Heart left ventricle (tissue), 16 donors: Measurements from ENCODE around the gene CEP250. TPM values are rescaled to one million over a fixed set of nuclear protein-coding genes. Genes with fewer than 3 reads are reported as not detected.
A peak's percentile ranks its signal among the peaks of the same experiment; 100 is the strongest.
"Not testable (repeated sequence)": the region's sequence is repeated elsewhere in the genome, so short reads cannot be mapped to it uniquely, and the experiment has no call there.

Source experiments
- ATAC-seq, 4 donors: fragments of 200-7000 bp; cut with Tn5 transposase; one replicate each; pipeline ENCODE4 v1.9.1; 2020 to 2022; ENCODE audit warnings: moderate library complexity in 4 of 4, mild to moderate bottlenecking in 3 of 4, moderate number of reproducible peaks in 1 of 4
- DNase-seq, 5 donors: peaks; one replicate each; pipeline ENCODE4 v3.0.0-alpha.2; 2020
- H3K27ac ChIP-seq, 12 donors: fragments of 200-600 bp; sonication (generic) in 4 of 12; one replicate each; pipeline versions ENCODE4 v1.5.0 to v1.8.0; 2016 to 2022; ENCODE audit warnings: mild to moderate bottlenecking in 2 of 12
- H3K27me3 ChIP-seq, 9 donors: fragments of 200-600 bp; sonication (generic) in 2 of 9; one replicate each; pipeline versions ENCODE4 v1.5.1 to v1.8.0; 2016 to 2022; ENCODE audit warnings: mild to moderate bottlenecking in 3 of 9
- H3K36me3 ChIP-seq, 9 donors: fragments of 200-600 bp; sonication (generic) in 2 of 9; one replicate each; pipeline versions ENCODE4 v1.5.0 to v1.8.0; 2018 to 2022; ENCODE audit warnings: mild to moderate bottlenecking in 2 of 9
- H3K4me1 ChIP-seq, 12 donors: fragments of 200-600 bp; sonication (generic) in 4 of 12; one replicate each; pipeline versions ENCODE4 v1.5.0 to v1.8.0; 2016 to 2022; ENCODE audit warnings: mild to moderate bottlenecking in 3 of 12
- H3K4me3 ChIP-seq, 12 donors: fragments of 200-600 bp; sonication (generic) in 4 of 12; one replicate each; pipeline versions ENCODE4 v1.5.0 to v1.8.0; 2017 to 2022; ENCODE audit warnings: mild to moderate bottlenecking in 9 of 12, moderate library complexity in 4 of 12
- H3K9me3 ChIP-seq, 12 donors: fragments of 200-600 bp; sonication (generic) in 4 of 12; one replicate each; pipeline versions ENCODE4 v1.5.0 to v1.8.0; 2016 to 2022; ENCODE audit warnings: mild to moderate bottlenecking in 1 of 12
- POLR2A ChIP-seq, 2 donors: fragments of 450-650 bp; IDR thresholded peaks; one replicate each; pipeline ENCODE4 v1.6.1; 2017; ENCODE audit warnings: antibody characterized with exemption in 2 of 2, mild to moderate bottlenecking in 2 of 2, moderate library complexity in 2 of 2
- WGBS, 4 donors: extraction: QIAGEN DNeasy Blood & Tissue Kit in 2 of 4; methylation state at CpG; one replicate each; pipeline versions ENCODE4 v1.1.5 to v1.1.7; 2013 to 2018; 5-methylcytosine and 5-hydroxymethylcytosine counted together
- intact Hi-C, 10 donors: fragments of 100-400 bp; cut with DNase I; formaldehyde crosslinking; loops; one replicate each; pipeline versions ENCODE4 v1.11.1 to v1.14.2; 2022
- polyA plus RNA-seq, 2 donors: library from polyadenylated mRNA; stranded (reverse); fragments of 200-250 nt; gene quantifications; one replicate each; pipeline ENCODE4 v1.2.3, GENCODE V29; 2013
- total RNA-seq, 9 donors: library from RNA; depleted of rRNA in 2 of 9; stranded (reverse); fragments of >200 nt in 2 of 9; fragmentation: NEBNext Ultra II Directional in 3 of 9; extraction: Animal tissue kit (Norgen Biotek cat#: 25700) in 3 of 9; gene quantifications; one replicate each; pipeline versions ENCODE4 v1.1.0 to v1.2.4, GENCODE V29; 2016 to 2023
- TF ChIP-seq, protein P1 (sequence below), 12 donors: fragments of 200-600 bp; sonication (generic) in 4 of 12; IDR thresholded peaks; one replicate each; pipeline versions ENCODE4 v1.5.0 to v1.8.0; 2018 to 2022; ENCODE audit warnings: antibody characterized with exemption in 12 of 12, mild to moderate bottlenecking in 5 of 12
- donor health status: ischemic (EF 13 %, LVEDD 7.1; RV severe dilation, severe dysfunction).
- donor health status: healthy with polysubstance abuse.
- donor health status: DM: no; HTN: yes; CAD: no.
- donor health status: DM: no; HTN: no; CAD: no.
- donor health status: ischemic (EF 25% LVEDD 6.9; RV normal size, moderate dysfunction).
- donor health status: ischemic (EF 25% LVEDD 5.7; RV mildly dilated, moderate dysfunction).
- donor health status: healthy.
- donor health status: DM: yes; HTN: yes; CAD: no.
- donor health status: ischemic (EF 35%, LVEDD 5.7; RV mildly dilated, moderate dysfunction).
- donor health status: nonischemic (EF 11% LVEDD 7.7; RV severe dilation, severe dysfunction).
- donor health status: DM: yes; HTN: yes; CAD: no.
- donor health status: PGD.
- donor health status: ischemic (EF 29% LVEDD 5.4; RV normal size, mild dysfunction).
- donor health status: nonischemic (EF 23%, LVEDD 6.1; RV moderate dilation, normal function).

Gene CEP250
- total and polyA plus RNA-seq, 11 donors: 11.4 to 21.4 (median 14.9) TPM

DNA sequence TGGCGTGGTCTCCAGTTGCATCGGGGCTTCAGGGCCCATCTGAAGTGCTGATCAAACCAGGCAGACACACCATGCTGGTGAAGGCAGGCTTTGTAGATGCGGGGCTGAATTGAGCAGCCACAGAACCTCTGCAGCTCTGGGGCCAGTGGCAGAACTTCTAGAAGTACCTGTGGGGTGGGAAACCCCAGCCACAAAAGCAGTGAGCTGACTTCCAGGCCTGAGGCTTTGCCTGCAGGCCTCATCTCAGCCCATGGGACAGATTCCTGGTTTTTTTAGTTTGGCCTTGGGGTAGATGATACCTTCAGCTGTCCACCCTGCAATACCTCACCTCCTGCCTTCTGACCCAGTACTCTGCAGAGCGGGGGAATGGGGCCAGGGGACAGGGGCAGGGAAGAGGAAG is 59.9 kb downstream of the CEP250 start:
- Histone ChIP-seq H3K9me3 (no peaks in the 10 kb centered on the region), H3K4me3 (no peak overlapping the region), H3K27me3 (no peaks in the 10 kb centered on the region), H3K36me3 (peaks cover 0 to 37% (median 14%) of the 10 kb centered on the region in 9 donors), H3K27ac (no peak overlapping the region), H3K4me1 (peaks cover 0 to 12% (median 0%) of the 10 kb centered on the region in 12 donors)
- TF ChIP-seq POLR2A (IDR thresholded peaks at IDR 0.05): no peak
- TF ChIP-seq, protein P1, sequence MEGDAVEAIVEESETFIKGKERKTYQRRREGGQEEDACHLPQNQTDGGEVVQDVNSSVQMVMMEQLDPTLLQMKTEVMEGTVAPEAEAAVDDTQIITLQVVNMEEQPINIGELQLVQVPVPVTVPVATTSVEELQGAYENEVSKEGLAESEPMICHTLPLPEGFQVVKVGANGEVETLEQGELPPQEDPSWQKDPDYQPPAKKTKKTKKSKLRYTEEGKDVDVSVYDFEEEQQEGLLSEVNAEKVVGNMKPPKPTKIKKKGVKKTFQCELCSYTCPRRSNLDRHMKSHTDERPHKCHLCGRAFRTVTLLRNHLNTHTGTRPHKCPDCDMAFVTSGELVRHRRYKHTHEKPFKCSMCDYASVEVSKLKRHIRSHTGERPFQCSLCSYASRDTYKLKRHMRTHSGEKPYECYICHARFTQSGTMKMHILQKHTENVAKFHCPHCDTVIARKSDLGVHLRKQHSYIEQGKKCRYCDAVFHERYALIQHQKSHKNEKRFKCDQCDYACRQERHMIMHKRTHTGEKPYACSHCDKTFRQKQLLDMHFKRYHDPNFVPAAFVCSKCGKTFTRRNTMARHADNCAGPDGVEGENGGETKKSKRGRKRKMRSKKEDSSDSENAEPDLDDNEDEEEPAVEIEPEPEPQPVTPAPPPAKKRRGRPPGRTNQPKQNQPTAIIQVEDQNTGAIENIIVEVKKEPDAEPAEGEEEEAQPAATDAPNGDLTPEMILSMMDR (IDR thresholded peaks at IDR 0.05): no peak
- DNase-seq (no peak), ATAC-seq (no peak)
- intact Hi-C loops: loop anchor here in 2 of 10 donors (10.0 kb wide), 2 partner anchors 179 to 369 kb away; partner anchors contain the start of genes NFS1 (in 1 of the 2) and ROMO1 (in 1 of the 2)
- 91 to 97% (median 95%) methylated on average over 3 to 4 of the region's 4 CpGs for WGBS, 4 donors

DNA sequence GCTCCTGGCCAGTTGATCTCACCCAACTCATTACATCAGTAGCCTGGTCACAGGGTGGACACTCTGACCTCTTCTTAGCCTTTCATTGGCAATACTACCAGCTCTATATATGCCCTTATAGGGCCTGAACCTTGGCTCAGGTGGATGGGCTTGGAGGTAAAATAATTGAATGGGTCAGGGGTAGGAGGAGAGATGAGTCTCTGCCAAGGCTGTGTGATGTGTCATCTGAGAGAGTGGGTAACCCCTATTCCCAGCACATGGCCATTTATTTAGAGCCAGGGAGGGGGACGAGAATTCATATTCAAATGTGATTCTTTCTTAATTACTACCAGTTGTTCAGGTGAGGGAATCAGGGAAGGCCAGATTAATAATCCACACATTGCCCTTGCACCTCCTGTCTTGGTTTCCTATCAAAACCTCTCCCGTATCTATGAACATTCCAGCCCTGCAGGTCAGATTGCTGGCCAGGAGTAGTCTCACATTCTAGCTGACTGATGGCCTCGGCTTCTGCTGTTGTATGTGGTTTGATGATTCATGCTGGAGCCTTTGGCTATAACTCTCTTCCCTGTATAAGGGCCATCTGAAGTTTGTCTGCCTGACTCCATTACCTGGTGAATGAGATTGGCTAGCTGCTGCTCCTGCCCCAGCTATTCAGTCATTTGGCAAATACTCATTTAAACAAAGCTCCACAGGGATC is 60.7 kb downstream of the CEP250 start:
- TF ChIP-seq POLR2A (IDR thresholded peaks at IDR 0.05): no peak
- TF ChIP-seq, protein P1 (IDR thresholded peaks at IDR 0.05): no peak
- Histone ChIP-seq H3K27ac (no peak overlapping the region), H3K4me3 (no peak overlapping the region), H3K36me3 (peaks cover 0 to 30% (median 8%) of the 10 kb centered on the region in 9 donors), H3K27me3 (no peaks in the 10 kb centered on the region), H3K4me1 (peaks cover 0 to 12% (median 0%) of the 10 kb centered on the region in 12 donors), H3K9me3 (no peaks in the 10 kb centered on the region)
- ATAC-seq: peak in 2 of 4 donors; percentile 14 to 46
- no peak for DNase-seq
- 53 to 78% (median 61%) methylated on average over 3 of the region's 3 CpGs for WGBS, 4 donors
- intact Hi-C loops: loop anchor here in 2 of 10 donors (10.0 kb wide), 2 partner anchors 179 to 369 kb away; partner anchors contain the start of genes NFS1 (in 1 of the 2) and ROMO1 (in 1 of the 2)

DNA sequence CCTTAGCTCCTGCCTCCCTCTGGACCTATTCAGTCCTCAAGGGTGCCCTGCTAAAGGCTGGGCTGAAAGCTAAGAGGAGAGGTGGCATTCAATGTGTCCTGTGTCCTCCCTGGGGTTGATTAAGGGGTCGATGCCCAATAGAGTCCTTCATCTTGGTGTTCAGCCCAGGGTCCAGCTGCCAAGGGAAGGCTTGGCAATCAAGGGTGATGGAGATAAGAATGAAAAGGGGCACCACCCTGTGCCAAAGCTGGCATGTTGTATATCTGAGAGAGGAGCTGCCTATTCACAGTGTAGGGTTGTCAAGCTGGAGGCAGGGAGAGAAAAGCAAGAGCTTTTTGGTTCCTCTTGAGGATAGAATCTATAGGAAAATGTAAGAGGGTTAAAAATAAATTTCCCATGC is 61.7 kb downstream of the CEP250 start:
- H3K27me3 ChIP-seq: no peaks in the 10 kb centered on the region
- ATAC-seq: peak; percentile 64 to 82 (median 75)
- H3K27ac ChIP-seq: no peak overlapping the region
- 35 to 57% (median 47%) methylated on average over 1 of the region's 1 CpG for WGBS, 4 donors
- H3K4me1 ChIP-seq: peaks cover 0 to 12% (median 0%) of the 10 kb centered on the region in 12 donors
- no peaks in the 10 kb centered on the region for H3K9me3 ChIP-seq
- peaks cover 0 to 20% (median 0%) of the 10 kb centered on the region in 9 donors for H3K36me3 ChIP-seq
- TF ChIP-seq, protein P1 (IDR thresholded peaks at IDR 0.05): no peak
- no peak for TF ChIP-seq POLR2A (IDR thresholded peaks at IDR 0.05)
- H3K4me3 ChIP-seq: no peak overlapping the region
- intact Hi-C loops: loop anchor here in 2 of 10 donors (10.0 kb wide), 2 partner anchors 178 to 368 kb away; partner anchors contain the start of genes NFS1 (in 1 of the 2) and ROMO1 (in 1 of the 2)
- peak in 3 of 5 donors; percentile 19 to 62 (median 27) for DNase-seq

DNA sequence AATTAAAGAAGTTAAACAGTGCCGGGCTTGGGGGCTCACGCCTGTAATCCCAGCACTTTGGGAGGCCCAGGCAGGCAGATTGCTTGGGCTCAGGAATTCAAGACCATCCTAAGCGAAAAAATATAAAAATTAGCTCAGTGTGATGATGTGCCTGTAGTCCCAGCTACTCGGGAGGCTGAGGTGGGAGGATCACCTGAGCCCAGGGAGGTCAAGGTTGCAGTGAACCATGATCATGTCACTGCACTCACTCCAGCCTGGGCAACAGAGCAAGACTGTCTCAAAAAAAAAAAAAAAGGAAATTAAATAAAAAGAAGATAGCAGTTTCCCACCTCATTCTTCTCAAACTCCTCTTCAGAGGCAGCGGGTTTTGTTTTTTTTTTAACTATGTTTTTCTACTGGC is 62.4 kb downstream of the CEP250 start:
- Histone ChIP-seq H3K36me3 (peaks cover 0 to 13% (median 0%) of the 10 kb centered on the region in 9 donors), H3K4me1 (peaks cover 0 to 12% (median 0%) of the 10 kb centered on the region in 12 donors)
- intact Hi-C loops: loop anchor here in 2 of 10 donors (10.0 kb wide), 2 partner anchors 177 to 367 kb away; partner anchors contain the start of genes NFS1 (in 1 of the 2) and ROMO1 (in 1 of the 2)
- not testable (repeated sequence) for H3K27me3 ChIP-seq, ATAC-seq, DNase-seq, H3K9me3 ChIP-seq, H3K4me3 ChIP-seq, H3K27ac ChIP-seq
- WGBS, 4 donors: 80 to 94% (median 92%) methylated on average over 5 of the region's 5 CpGs
